Right cardiac atrium (tissue), 5 donors: ENCODE results near the gene VSIG10. TPM values are rescaled to one million over a fixed set of nuclear protein-coding genes. Genes with fewer than 3 reads are reported as not detected.
A peak's percentile ranks its signal among the peaks of the same experiment; 100 is the strongest.
"Not testable (repeated sequence)": the region's sequence is repeated elsewhere in the genome, so short reads cannot be mapped to it uniquely, and the experiment has no call there.

ENCODE experiments used
- ATAC-seq, 2 donors: fragments of 200-7000 bp; cut with Tn5 transposase; one replicate each; pipeline versions ENCODE4 v1.8.0 to v1.9.1; 2020; ENCODE audit warnings: moderate library complexity in 2 of 2, mild to moderate bottlenecking in 1 of 2
- DNase-seq, 3 donors: peaks; one replicate each; pipeline ENCODE4 v3.0.0-alpha.2; 2020
- H3K27ac ChIP-seq: one replicate; pipeline ENCODE4 v1.5.1; 2013; ENCODE audit warnings: mild to moderate bottlenecking, low read length, control low read depth, moderate library complexity
- H3K27me3 ChIP-seq: one replicate; pipeline ENCODE4 v1.6.1; 2013; ENCODE audit not compliant: control insufficient read depth, insufficient read depth
- H3K4me1 ChIP-seq: one replicate; pipeline ENCODE4 v1.6.1; 2013; ENCODE audit warnings: low read length; ENCODE audit not compliant: control insufficient read depth, insufficient read depth
- H3K4me3 ChIP-seq: one replicate; pipeline ENCODE4 v1.5.1; 2013; ENCODE audit warnings: low read length, control low read depth
- H3K9me3 ChIP-seq: one replicate; pipeline ENCODE4 v1.6.1; 2013; ENCODE audit warnings: low read length; ENCODE audit not compliant: control insufficient read depth
- WGBS: extraction: QIAGEN DNeasy Blood & Tissue Kit; methylation state at CpG from one replicate; pipeline ENCODE4 v1.1.7; 2013; 5-methylcytosine and 5-hydroxymethylcytosine counted together
- intact Hi-C, 4 donors: fragments of 100-400 bp; cut with DNase I; formaldehyde crosslinking; loops; one replicate each; pipeline versions ENCODE4 v1.11.0 to v1.14.0; 2022 to 2023
- polyA plus RNA-seq: library from polyadenylated mRNA; stranded (reverse); fragments of 200-250 nt; gene quantifications from one replicate; pipeline ENCODE4 v1.2.3, GENCODE V29; 2013
- total RNA-seq, 4 donors: library from RNA; stranded (reverse); fragmentation: NEBNext Ultra II Directional; extraction: Animal tissue kit (Norgen Biotek cat#: 25700); gene quantifications; one replicate each; pipeline ENCODE4 v1.2.1, GENCODE V29; 2021
- donor health status: healthy with polysubstance abuse.
- donor health status: DM: no; HTN: yes; CAD: no.
- donor health status: DM: no; HTN: no; CAD: no.
- donor health status: DM: no; HTN: yes; CAD: no; lungs with severe emphysema.
- donor health status: DM: yes; HTN: yes; CAD: no.

Gene VSIG10
- total and polyA plus RNA-seq, 5 donors = 6.3 to 14.7 (median 14.2) TPM

DNA sequence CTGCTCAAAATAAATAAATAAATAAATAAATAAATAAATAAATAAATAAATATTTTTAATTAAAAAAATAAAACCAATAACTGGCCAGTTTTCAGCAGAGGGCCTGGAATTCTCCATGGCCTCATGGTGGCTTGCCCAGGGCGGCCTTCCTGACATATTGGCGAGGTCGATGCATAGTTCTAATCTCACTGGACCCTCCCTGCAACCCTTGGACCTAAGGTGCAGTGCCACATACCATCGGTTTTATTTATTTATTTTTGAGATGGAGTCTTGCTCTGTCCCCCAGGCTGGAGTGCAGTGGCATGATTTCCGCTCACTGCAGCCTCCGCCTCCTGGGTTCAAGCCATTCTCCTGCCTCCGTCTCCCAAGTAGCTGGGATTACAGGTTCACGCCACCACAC, 3.9 kb upstream of the VSIG10 start:
- H3K27me3 ChIP-seq = no peaks in the 10 kb centered on the region
- 94% methylated on average over 8 of the region's 8 CpGs for WGBS
- H3K4me1 ChIP-seq = no peaks in the 10 kb centered on the region
- ATAC-seq (no peak), DNase-seq (no peak)
- intact Hi-C loops = no loop called here
- H3K9me3 ChIP-seq = no peaks in the 10 kb centered on the region
- no peak overlapping the region for H3K27ac ChIP-seq
- no peak overlapping the region for H3K4me3 ChIP-seq

DNA sequence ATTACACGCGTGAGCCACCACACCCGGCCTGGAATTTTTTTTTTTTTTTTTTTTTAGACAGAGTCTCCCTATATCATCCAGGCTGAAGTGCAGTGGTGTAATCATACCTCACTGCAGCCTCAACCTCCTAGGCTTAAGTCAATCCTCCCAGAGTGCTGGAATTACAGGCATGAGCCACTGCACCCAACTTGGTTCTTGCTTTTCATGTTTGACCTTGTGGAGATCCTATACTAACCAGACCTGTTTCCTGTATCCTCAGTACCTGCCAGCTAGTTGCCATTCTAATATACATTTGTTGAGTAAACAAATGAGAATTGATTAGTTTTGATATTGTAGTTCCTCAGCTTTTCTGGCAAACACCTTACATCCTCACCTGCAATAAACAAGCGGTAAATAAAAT, 3.2 kb upstream of the VSIG10 start:
- DNase-seq = no peak
- no peak for ATAC-seq
- intact Hi-C loops = no loop called here
- 69% methylated on average over 4 of the region's 4 CpGs for WGBS
- no peak overlapping the region for H3K27ac ChIP-seq
- H3K4me1 ChIP-seq = no peaks in the 10 kb centered on the region
- no peak overlapping the region for H3K4me3 ChIP-seq
- H3K9me3 ChIP-seq = no peaks in the 10 kb centered on the region
- no peaks in the 10 kb centered on the region for H3K27me3 ChIP-seq

DNA sequence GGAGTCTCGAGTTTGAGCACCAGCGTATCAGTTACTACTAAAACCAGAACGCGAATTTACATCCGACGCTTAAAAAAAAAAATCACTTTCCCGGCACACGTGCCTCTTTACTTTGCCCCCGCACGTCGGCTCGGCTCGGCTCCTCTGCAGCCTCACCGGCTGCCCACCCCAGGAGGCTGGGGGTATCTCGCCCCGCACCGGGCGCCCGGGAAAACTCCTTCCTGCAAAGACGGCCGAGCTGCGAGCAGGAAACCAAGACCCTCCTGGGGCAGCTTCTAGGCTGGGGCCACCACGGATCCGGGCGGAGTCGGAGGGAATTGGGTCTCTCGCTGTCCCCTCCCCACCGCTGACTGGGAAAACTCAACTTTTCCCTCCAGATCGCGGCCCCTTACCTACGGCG, 610 bp downstream of the VSIG10 start:
- peaks cover 3% of the 10 kb centered on the region for H3K4me1 ChIP-seq
- WGBS = under 1% methylated on average over 32 of the region's 32 CpGs
- intact Hi-C loops = no loop called here
- no peaks in the 10 kb centered on the region for H3K27me3 ChIP-seq
- peak in 2 of 3 donors; percentile 67 to 71 for DNase-seq
- peak; percentile 28 to 32 for ATAC-seq
- no peaks in the 10 kb centered on the region for H3K9me3 ChIP-seq
- H3K27ac ChIP-seq = peak overlapping the region; percentile 48
- H3K4me3 ChIP-seq = peak overlapping the region; percentile 87

DNA sequence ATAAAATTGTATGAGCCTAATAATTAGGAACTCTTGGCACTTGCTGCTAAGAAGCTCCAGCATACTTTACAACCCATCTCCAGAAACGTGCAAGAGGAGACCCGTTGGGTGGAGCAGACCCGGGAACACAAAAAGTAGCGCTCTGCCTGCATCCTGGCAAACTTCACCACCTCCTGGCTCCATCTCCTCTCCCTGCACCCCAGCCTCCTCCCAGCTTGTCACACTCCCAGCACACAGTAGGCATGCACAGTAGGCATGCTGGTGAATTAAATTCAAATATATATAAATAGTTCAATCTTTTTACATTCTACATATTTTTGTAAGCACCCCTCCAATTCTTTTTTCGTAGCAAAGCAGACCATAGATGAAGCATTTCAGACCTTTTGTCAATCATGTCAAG, 1.2 kb downstream of the VSIG10 start:
- no peaks in the 10 kb centered on the region for H3K9me3 ChIP-seq
- H3K4me1 ChIP-seq = peaks cover 3% of the 10 kb centered on the region
- intact Hi-C loops = no loop called here
- DNase-seq (no peak), ATAC-seq (no peak)
- WGBS = 44% methylated on average over 5 of the region's 5 CpGs
- peak overlapping the region; percentile 87 for H3K4me3 ChIP-seq
- H3K27ac ChIP-seq = no peak overlapping the region
- no peaks in the 10 kb centered on the region for H3K27me3 ChIP-seq

DNA sequence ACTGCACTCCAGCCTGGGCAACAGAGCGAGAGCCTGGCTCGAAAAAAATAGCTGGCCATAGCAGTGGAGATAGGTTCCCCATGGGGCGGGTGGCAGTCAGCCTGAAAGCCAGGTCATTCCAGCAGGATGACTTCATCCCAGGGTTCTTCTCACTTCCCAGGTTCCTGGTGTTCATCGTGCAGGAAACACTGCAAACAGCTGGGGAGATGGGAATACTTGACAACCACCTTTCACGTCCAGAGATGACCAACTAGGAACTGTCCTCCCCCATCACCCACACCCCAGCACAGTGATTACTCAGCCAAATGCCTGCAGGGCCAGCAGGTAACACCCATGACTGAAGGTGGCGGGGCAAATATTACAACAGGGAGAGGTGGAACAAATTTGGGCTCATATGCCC, 1.7 kb downstream of the VSIG10 start:
- 83% methylated on average over 6 of the region's 6 CpGs for WGBS
- intact Hi-C loops = no loop called here
- no peaks in the 10 kb centered on the region for H3K27me3 ChIP-seq
- ATAC-seq (no peak), DNase-seq (no peak)
- H3K4me1 ChIP-seq = peaks cover 3% of the 10 kb centered on the region
- H3K9me3 ChIP-seq = no peaks in the 10 kb centered on the region
- H3K27ac ChIP-seq = no peak overlapping the region
- H3K4me3 ChIP-seq = no peak overlapping the region

DNA sequence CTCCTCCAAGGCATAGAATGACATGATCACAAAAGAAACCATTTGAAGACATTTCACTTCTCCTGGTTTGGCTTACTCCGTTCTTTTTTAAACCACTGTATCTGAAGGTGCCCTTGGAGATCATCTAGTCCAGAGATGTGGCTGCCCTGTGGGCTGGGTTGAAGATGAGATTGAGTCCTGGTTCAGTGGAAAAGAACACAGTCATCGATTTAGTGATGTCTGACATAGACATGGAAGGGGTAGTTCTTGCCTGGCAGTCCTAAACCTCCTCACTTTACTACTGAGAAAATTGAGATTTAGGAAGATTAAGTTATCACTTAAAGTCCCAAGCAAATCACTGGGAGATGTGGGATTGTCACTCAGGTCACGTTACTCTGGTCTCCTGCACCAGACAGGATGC, 2.8 kb downstream of the VSIG10 start:
- Histone ChIP-seq H3K4me3 (no peak overlapping the region), H3K9me3 (no peaks in the 10 kb centered on the region), H3K27me3 (no peaks in the 10 kb centered on the region), H3K4me1 (peaks cover 3% of the 10 kb centered on the region), H3K27ac (no peak overlapping the region)
- intact Hi-C loops = no loop called here
- DNase-seq (no peak), ATAC-seq (no peak)
- WGBS = 94% methylated on average over 3 of the region's 3 CpGs

DNA sequence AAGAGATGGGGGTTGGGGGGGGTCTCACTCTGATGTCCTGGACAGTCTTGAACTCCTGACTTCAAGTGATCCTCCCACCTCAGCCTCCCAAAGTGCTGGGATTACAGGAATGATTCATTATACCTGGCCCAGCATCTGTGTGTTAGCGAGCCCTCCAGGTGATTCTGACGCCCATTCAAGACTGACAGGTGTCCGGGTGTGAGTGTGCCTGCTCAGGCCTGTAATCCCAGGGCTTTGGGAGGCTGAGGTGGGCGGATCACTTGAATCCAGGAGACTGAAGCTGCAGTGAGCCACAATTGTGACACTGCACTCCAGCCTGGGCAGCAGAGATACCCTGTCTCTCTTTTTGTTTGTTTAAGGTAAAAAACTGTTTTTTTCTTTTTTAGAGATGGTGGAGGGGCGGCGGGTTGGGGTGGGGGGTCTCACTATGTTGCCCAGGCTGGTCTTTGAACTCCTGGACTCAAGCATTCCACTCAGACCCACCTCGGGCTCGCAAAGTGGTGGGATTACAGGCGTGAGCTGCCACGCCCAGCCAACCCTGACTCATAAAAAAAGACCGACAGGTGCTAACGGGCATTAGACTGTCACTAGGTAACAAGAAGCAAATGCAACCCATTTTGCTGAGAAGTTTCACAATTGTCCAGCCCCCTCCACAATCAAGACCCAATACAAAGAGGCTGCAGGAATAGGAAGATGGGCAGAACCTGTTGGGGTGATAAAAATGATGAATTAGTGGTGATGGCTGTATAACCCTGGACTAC, 4.7 kb downstream of the VSIG10 start:
- DNase-seq (no peak), ATAC-seq (no peak)
- intact Hi-C loops = no loop called here
- Histone ChIP-seq H3K9me3 (no peaks in the 10 kb centered on the region), H3K4me3 (no peak overlapping the region), H3K27me3 (no peaks in the 10 kb centered on the region), H3K27ac (no peak overlapping the region), H3K4me1 (peaks cover 3% of the 10 kb centered on the region)
- WGBS = 94% methylated on average over 12 of the region's 12 CpGs

DNA sequence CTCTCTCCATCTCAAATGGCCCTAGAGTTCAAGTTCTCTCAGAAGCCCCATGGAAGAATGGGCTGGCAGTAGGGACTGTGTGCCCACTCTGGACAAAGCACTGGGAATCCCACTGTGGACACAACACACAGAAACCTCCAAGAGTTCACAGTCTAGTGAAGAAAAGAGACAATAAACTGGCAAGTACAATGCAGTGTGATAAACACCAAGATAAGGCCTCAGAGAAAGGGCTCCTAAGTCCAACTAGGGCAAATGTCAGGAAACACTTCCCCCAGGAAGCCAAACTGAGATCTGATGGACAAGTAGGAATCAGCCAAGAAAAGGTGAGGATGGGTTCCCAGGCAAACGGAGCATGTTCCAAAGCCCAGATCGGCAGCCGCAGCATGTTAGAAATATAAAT, 5.4 kb downstream of the VSIG10 start:
- Histone ChIP-seq H3K4me3 (no peak overlapping the region), H3K4me1 (peaks cover 3% of the 10 kb centered on the region), H3K9me3 (no peaks in the 10 kb centered on the region), H3K27ac (no peak overlapping the region), H3K27me3 (no peaks in the 10 kb centered on the region)
- DNase-seq = no peak
- ATAC-seq = no peak
- 81% methylated on average over 3 of the region's 3 CpGs for WGBS
- intact Hi-C loops = no loop called here

DNA sequence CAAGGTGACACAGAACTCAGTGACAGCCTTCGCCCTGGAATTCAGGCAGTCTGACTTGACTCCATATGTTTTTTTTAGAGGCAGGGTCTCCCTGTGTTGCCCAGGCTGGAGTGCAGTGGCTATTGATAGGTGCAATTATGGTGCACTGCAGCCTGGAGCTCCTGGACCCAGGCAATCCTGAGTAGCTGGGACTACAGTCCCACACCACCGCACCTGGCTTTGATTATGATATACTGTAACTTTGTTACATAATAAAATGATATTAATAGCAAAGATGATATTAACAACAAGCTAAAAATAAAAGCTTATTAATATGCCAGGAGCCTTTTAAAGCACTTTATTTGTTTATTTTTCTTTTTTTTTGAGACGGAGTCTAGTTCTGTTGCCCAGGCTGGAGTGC, 9.8 kb downstream of the VSIG10 start:
- WGBS = 86% methylated on average over 3 of the region's 3 CpGs
- H3K9me3 ChIP-seq = no peaks in the 10 kb centered on the region
- no peak overlapping the region for H3K27ac ChIP-seq
- H3K4me3 ChIP-seq = no peak overlapping the region
- no peaks in the 10 kb centered on the region for H3K27me3 ChIP-seq
- peaks cover 3% of the 10 kb centered on the region for H3K4me1 ChIP-seq
- ATAC-seq (no peak), DNase-seq (no peak)
- intact Hi-C loops = no loop called here

DNA sequence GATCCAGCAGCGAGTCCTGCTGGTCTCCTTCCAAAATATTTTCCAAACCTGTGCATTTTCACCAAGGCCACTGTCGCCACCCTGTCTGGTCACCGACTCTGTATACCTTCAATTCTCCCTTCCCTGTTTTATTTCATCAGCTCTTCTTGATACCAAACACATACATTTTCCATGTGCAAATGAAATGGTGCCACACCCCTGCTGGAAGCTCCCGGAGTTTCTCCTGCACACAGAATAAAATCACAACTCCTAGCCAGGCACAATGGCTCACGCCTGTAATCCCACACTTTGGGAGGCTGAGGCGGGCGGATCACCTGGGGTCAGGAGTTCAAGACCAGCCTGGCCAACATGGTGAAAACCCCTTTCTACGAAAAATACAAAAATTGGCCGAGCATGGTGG, 14.0 kb downstream of the VSIG10 start:
- ATAC-seq (no peak), DNase-seq (no peak)
- WGBS = 93% methylated on average over 9 of the region's 9 CpGs
- H3K4me1 ChIP-seq = no peaks in the 10 kb centered on the region
- no peaks in the 10 kb centered on the region for H3K9me3 ChIP-seq
- H3K27me3 ChIP-seq = no peaks in the 10 kb centered on the region
- H3K27ac ChIP-seq = no peak overlapping the region
- intact Hi-C loops = no loop called here
- H3K4me3 ChIP-seq = no peak overlapping the region

DNA sequence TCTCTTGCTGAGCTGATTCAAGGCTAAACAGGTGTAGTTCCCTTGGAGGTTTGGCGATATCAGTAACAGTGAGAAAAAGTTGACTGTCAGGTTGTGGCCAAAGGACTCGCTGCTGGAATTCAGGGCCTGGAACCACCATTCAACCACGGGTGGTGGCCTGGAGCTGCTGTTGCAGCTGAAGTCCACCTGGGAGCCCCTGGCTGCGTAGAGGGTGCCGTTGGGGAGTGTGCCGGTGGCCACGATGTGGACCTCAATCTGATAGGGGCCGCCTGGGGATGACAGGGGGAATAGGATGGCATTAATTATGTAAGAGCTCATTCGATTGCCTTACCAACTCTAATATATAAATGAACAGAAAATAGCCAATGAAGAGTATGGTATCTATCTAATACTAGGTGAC, 21.6 kb downstream of the VSIG10 start:
- Histone ChIP-seq H3K9me3 (no peaks in the 10 kb centered on the region), H3K4me1 (no peaks in the 10 kb centered on the region), H3K27me3 (no peaks in the 10 kb centered on the region), H3K27ac (no peak overlapping the region), H3K4me3 (no peak overlapping the region)
- ATAC-seq = no peak
- DNase-seq = no peak
- intact Hi-C loops = no loop called here
- 93% methylated on average over 9 of the region's 9 CpGs for WGBS

DNA sequence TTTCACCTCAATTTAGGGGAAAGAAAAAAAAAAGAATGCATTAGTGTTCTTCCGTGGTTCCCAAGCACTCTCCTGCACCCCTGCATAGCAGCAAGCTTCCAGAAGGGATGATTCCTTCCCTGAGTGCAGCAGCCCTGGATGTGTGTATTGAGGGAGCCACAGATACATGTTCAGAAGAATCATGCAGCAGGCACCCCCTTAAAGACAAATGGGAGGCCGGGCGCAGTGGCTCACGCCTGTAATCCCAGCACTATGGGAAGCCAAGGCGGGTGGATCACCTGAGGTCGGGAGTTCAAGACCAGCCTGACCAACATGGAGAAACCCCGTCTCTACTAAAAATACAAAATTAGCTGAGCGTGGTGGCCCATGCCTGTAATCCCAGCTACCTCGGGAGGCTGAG, 22.3 kb downstream of the VSIG10 start:
- ATAC-seq, H3K27me3 ChIP-seq, H3K4me1 ChIP-seq, H3K9me3 ChIP-seq, H3K27ac ChIP-seq, H3K4me3 ChIP-seq, intact Hi-C loops, DNase-seq: not testable (repeated sequence)
- WGBS = 94% methylated on average over 9 of the region's 9 CpGs
